ENCODE results near the gene HSDL2.

Gene HSDL2

DNA sequence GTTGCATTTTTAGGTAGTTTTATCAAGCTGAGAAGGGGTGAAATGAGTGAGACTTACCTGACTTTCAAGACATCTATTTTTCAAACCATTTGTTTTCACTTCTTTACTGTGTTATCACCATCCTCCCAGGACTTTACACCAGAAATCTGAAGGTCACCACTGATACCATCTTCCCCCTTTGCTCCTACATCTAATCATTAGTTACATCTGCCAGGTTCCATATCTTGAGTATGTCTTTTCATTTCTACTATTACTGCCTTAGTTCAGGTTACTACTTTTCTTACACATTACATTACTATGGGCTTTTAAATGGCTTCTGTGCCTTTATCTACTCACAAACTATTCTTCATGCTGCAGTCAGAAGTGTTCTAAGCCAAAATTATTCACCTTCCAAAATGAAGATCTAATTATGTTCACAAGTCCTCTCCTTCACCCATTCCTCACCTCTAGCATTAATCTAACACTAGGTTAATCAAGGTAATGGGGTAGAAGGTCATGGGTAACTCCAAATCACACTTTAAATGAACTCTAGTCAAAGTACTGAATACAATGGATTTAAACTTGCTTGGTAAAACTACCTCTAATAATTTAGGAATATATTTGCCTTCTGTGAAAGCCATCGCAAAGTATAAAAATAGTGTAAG, 2.1 kb upstream of the HSDL2 start:
- TF ChIP-seq TCF12 (IDR thresholded peaks at IDR 0.05; ENCODE audit: low read depth) (no peak), TAF1 (IDR thresholded peaks at IDR 0.05; ENCODE audit: low read depth) (no peak), TEAD4 (IDR thresholded peaks at IDR 0.05) (no peak), REST (IDR thresholded peaks at IDR 0.05; ENCODE audit: low read depth) (no peak), NFIC (IDR thresholded peaks at IDR 0.05) (no peak), ZBTB7A (IDR thresholded peaks at IDR 0.05; ENCODE audit: low read depth) (no peak), CEBPB (IDR thresholded peaks at IDR 0.05) (no peak), CREB1 (IDR thresholded peaks at IDR 0.05; ENCODE audit: low read depth) (no peak)
- TF ChIP-seq, protein P1, sequence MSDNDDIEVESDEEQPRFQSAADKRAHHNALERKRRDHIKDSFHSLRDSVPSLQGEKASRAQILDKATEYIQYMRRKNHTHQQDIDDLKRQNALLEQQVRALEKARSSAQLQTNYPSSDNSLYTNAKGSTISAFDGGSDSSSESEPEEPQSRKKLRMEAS (IDR thresholded peaks at IDR 0.05): no peak

DNA sequence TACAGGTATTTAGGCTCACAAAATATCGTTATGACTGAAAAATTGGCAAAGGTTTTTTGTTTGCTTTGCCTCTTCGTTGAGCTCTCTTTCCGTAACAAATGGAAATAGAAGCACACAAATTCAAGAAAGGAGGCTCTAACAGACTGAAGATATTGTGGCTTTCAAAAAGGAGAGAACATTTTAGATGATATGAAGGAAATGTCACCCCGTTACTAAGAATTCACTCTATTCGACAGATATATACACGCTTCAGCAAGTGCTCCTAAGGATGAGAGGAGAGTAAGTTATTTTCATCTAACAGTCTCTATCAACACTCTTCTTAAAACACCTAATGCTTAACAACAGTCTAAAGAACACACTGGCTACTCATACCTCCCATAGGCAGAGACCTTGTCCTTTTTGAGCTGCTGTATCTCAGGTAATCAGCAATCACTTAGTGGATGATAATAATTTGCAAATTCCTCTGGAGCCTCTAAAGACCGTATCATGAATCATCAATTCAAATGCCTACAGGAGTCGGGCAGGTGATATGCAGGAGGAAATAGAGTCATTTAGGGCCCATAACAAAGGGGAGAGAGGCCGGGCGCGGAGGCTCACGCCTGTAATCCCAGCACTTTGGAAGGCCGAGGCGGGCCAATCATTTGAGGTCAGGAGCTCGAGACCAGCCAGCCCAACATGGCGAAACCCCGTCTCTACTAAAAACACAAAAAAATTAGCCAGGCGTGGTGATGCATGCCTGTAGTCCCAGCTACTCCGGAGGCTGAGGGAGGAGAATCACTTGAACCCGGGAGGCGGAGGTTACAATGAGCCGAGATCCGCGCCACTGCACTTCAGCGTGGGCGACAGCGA, 1.4 kb upstream of the HSDL2 start:
- TF ChIP-seq EGR1 (IDR thresholded peaks at IDR 0.05) (peak; percentile 59), EP300 (IDR thresholded peaks at IDR 0.05; ENCODE audit: borderline replicate concordance) (no peak), RAD21 (IDR thresholded peaks at IDR 0.05; ENCODE audit: low read depth) (no peak)

DNA sequence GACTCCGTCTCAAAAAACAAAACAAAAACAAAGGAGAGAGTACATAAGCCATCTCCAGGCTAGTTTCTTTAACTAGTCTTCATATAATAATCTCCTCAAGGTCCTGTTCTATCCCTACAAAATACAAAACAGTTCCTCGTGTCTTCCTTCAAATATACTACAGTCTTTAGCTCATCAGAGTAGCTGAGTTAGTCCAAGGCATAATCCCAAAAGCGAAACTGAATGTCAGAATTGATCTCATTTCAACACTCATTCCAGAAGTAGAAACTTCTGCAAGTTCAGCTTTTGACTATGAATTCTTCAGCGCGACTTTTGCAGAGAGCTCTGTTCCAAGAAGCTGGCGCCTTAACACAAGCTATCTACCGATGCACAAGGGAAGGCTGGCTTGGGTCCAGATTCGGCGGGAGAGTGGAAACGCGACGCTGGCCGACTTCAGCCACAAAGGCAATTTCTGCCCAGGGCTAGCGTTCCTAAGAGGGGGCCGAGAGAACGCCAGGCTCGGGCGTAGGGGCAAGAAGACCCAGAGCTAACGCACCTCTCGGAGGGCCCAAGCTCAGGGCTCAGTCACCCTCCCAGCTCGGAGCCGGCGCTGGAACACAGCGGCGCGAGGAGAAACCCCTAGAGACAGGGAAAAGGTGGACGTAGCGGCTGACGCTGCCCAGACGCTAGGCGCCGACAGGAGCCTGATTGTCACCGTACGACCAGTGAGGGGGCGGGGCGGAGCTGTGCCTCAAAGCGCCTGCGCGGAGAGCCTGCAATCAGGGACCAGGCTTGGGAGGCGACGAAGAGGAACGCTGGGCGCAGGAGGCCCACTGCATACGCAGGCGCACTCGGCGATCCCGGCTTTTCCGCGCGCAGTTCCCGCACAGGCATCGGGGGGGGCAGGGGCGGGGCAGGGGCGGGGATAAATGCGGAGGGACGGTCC, 469 bp upstream of the HSDL2 start:
- TF ChIP-seq FOXM1 (IDR thresholded peaks at IDR 0.05; ENCODE audit: borderline replicate concordance, low read depth): no peak
- no peak for TF ChIP-seq REST (IDR thresholded peaks at IDR 0.05; ENCODE audit: low read depth)
- peak; percentile 79 for TF ChIP-seq NFIC (IDR thresholded peaks at IDR 0.05)
- TF ChIP-seq CEBPB (IDR thresholded peaks at IDR 0.05): no peak
- TF ChIP-seq EGR1 (IDR thresholded peaks at IDR 0.05): 0 out of 2 replicates have a peak, but pooled peaks have one; percentile 48
- TF ChIP-seq TCF12 (IDR thresholded peaks at IDR 0.05; ENCODE audit: low read depth): 0 out of 2 replicates have a peak, but pooled peaks have one; percentile 32
- TF ChIP-seq CREB1 (IDR thresholded peaks at IDR 0.05; ENCODE audit: low read depth): no peak; the same call in 1 of the 2 replicates
- no peak for TF ChIP-seq YY1 (IDR thresholded peaks at IDR 0.05; ENCODE audit: low read depth)
- TF ChIP-seq EP300 (IDR thresholded peaks at IDR 0.05; ENCODE audit: borderline replicate concordance): 0 out of 2 replicates have a peak, but pooled peaks have one; percentile 9
- TF ChIP-seq USF1 (IDR thresholded peaks at IDR 0.05): no peak
- no peak; the same call in 1 of the 2 replicates for TF ChIP-seq RAD21 (IDR thresholded peaks at IDR 0.05; ENCODE audit: low read depth)
- peak; percentile 92 for TF ChIP-seq TAF1 (IDR thresholded peaks at IDR 0.05; ENCODE audit: low read depth)
- TF ChIP-seq TEAD4 (IDR thresholded peaks at IDR 0.05): no peak
- TF ChIP-seq ZBTB7A (IDR thresholded peaks at IDR 0.05; ENCODE audit: low read depth): no peak
- TF ChIP-seq, protein P1 (IDR thresholded peaks at IDR 0.05): no peak

GRCh38 chr9:112380825-112381221, 915 bp downstream of the HSDL2 start:
- TF ChIP-seq NFIC (IDR thresholded peaks at IDR 0.05) (no peak), EGR1 (IDR thresholded peaks at IDR 0.05) (no peak)

DNA sequence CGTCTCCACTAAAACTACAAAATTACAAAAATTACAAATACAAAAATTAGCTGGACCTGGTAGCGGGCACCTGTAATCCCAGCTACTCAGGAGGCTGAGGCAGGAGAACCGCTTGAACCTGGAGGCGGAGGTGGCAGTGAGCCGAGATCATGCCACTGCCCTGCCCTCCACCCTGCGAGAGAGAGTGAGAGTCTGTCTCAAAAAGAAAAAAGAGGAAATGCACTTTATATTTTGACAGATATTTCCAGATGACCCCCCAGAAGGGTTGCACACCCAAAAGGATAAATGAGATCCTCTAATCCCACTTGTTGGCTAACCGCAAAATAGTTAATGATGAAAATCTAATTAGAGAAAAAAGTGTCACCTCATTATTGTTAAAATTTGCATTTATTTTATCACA, 2.2 kb downstream of the HSDL2 start:
- TF ChIP-seq USF1 (IDR thresholded peaks at IDR 0.05) (no peak), EGR1 (IDR thresholded peaks at IDR 0.05) (no peak), TAF1 (IDR thresholded peaks at IDR 0.05; ENCODE audit: low read depth) (no peak), REST (IDR thresholded peaks at IDR 0.05; ENCODE audit: low read depth) (no peak)
